GM06990 (cell line): ENCODE measurements around the gene LHFPL2.

Source experiments
- DNase-seq: peaks from one replicate; pipeline ENCODE4 v3.0.0-alpha.2; 2011; ENCODE audit not compliant: insufficient read length; ENCODE audit errors: extremely low read depth
- H3K27me3 ChIP-seq: replicated peaks from 2 replicates; pipeline ENCODE4 v1.6.0; 2011; ENCODE audit warnings: low read length; ENCODE audit not compliant: control insufficient read depth, insufficient read depth
- H3K36me3 ChIP-seq: 2 replicates; pipeline ENCODE4 v1.5.1; 2011; ENCODE audit warnings: low read length; ENCODE audit not compliant: control insufficient read depth, insufficient read depth
- H3K4me3 ChIP-seq: replicated peaks from 2 replicates; pipeline ENCODE4 v1.5.1; 2011; ENCODE audit warnings: low read depth, mild to moderate bottlenecking, control low read depth, low read length
- CTCF ChIP-seq: IDR thresholded peaks from 2 replicates; pipeline ENCODE4 v1.5.1; 2011; ENCODE audit warnings: low read length, control low read depth, mild to moderate bottlenecking, inconsistent platforms; ENCODE audit not compliant: insufficient read depth, poor library complexity, severe bottlenecking

The LHFPL2 gene

DNA sequence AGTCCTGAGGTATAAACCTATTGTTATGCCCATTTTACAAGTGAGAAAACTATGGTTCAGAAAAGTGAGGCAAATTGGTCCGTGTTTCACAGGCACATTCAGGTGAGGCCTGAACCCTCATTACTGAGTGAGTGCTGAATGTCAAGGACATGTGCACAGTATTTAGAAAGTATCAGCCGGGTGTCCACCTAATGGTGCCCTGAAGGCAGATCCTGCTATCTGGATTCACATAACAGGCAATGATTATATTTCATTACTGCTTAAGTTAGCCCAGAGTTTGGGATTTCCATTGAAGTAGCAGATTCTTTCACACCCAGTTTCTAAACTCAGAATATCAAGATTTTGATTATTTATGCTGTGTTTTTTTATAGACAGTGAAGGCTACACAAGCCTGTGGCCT, 142.7 kb downstream of the LHFPL2 start:
- no peak for TF ChIP-seq CTCF
- H3K4me3 ChIP-seq, result no peak overlapping the region
- no peak for DNase-seq
- no peaks in the 10 kb centered on the region for H3K27me3 ChIP-seq
- H3K36me3 ChIP-seq, result peaks cover 1% of the 10 kb centered on the region

DNA sequence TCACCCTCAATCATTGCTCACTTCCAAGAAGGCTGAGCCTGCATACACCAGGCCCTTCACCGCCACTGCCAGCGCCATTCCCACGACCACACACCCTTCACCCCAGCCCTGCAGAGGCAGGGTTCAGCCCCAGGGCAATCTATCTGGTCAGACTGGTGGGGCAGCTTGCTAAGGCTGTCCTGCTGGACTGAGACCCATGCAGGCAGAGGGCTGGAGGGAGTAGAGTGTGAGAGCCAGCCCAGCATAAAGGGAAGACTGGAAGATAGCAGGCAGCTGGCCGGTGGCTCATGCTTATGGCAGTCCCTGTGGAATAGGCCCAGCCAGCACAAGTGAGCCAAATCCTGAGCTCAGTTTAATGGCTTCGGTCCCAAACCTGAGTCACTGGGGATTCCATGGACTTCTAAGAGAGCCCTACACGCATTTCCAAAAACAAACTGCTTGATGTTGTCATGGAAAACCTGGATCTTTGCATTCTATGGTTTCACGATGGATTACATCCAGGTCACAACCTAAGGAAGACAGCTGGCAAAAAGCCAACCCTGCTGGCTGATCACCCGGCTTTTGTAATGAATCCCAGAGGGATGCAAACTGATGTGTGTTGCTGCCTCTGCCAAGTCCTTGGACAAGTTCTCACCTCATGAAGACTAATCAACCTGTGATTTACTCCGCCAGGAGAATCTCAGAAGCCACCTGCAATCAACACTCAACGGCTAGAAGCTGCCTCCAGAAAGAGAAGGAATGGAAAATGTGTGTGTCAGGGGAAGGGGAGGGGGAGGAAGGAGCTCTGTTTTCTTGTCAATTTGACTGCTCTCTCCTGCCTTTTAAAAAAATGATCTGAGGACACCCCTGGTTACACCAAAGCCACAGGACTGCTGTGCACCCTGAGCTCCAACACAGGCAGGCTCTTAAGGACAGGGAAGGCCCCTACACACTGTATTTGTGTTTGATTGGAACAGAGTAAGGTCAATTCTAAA, 143.6 kb downstream of the LHFPL2 start:
- peaks cover 3% of the 10 kb centered on the region for H3K36me3 ChIP-seq
- no peak overlapping the region for H3K4me3 ChIP-seq
- TF ChIP-seq CTCF, result no peak
- no peaks in the 10 kb centered on the region for H3K27me3 ChIP-seq
- DNase-seq, result no peak

GRCh38 chr5:78503958-78504653, 144.5 kb downstream of the LHFPL2 start:
- no peak for TF ChIP-seq CTCF
- H3K4me3 ChIP-seq, result no peak overlapping the region
- peaks cover 1% of the 10 kb centered on the region for H3K36me3 ChIP-seq
- DNase-seq, result no peak
- H3K27me3 ChIP-seq, result no peaks in the 10 kb centered on the region

- no peak for TF ChIP-seq CTCF
- DNase-seq, result no peak
- peaks cover 1% of the 10 kb centered on the region for H3K36me3 ChIP-seq
- no peaks in the 10 kb centered on the region for H3K27me3 ChIP-seq
- no peak overlapping the region for H3K4me3 ChIP-seq
Observed at GRCh38 chr5:78501411-78502352, 146.9 kb downstream of the LHFPL2 start.

DNA sequence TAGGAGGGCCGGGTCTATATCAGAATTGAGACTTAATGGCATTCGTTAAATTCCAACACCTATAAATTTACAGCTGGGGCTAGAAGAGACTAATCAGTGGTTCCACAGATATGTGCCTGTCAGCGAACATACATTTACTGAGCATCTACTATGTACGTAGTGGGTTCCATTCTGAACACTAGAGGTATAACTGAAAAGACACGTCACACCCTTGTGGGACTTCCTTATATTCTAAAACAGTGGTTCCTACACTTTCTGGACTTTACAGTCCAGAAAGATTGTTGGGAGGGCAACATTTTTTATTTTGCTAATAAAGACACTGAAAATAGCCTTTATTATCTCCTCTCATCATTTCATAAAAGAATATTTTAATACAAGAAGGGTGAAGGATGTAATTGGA, 147.7 kb downstream of the LHFPL2 start:
- Histone ChIP-seq H3K4me3 (no peak overlapping the region), H3K36me3 (peaks cover 1% of the 10 kb centered on the region), H3K27me3 (no peaks in the 10 kb centered on the region)
- DNase-seq, result no peak
- TF ChIP-seq CTCF, result no peak
